Activated T-cell treated with anti-CD3 and anti-CD28 coated beads, Interleukin-2, amount 50 U/mL, for 24 hours (primary cell): Measurements from ENCODE around the gene BASP1.
A peak's percentile ranks its signal among the peaks of the same experiment; 100 is the strongest.

Experiments used
- DNase-seq: peaks from one replicate; pipeline ENCODE4 v3.0.0-alpha.2; 2020
- H3K27ac Mint-ChIP-seq: 2 replicates; pipeline ENCODE4 v1.8.0; 2020; ENCODE audit warnings: mild to moderate bottlenecking, mixed read lengths
- H3K27me3 Mint-ChIP-seq: 2 replicates; pipeline ENCODE4 v1.8.0; 2020; ENCODE audit warnings: mixed read lengths
- H3K36me3 Mint-ChIP-seq: 2 replicates; pipeline ENCODE4 v1.8.0; 2020; ENCODE audit warnings: low read depth, mixed read lengths
- H3K4me1 Mint-ChIP-seq: 2 replicates; pipeline ENCODE4 v1.8.0; 2020; ENCODE audit warnings: low read depth, mixed read lengths
- H3K4me3 Mint-ChIP-seq: 2 replicates; pipeline ENCODE4 v1.8.0; 2020; ENCODE audit warnings: mild to moderate bottlenecking, moderate library complexity, mixed read lengths
- H3K9me3 Mint-ChIP-seq: 2 replicates; pipeline ENCODE4 v1.8.0; 2020; ENCODE audit warnings: mixed read lengths

BASP1 gene

DNA sequence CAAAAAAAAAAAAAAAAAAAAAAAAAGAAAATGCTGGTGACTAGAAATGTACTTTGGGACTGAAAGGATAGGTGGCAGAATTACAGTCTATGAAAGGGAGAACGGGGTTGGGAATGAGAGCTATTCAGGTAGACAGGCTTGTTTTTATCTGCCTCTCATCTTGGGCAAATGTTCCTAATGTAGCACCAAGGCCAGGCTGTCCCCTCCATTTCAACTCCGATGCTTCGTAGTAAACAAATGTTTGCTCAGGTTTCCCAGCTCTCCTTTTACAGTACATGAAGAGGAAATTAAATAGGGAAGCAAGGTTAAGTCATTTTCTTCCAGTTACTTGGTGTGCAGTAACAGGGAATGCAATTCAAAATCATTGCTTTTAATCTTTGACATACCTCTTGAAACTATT is 4.4 kb upstream of the BASP1 start:
- no peak for DNase-seq
- Mint-ChIP-seq H3K27me3 (peaks cover 22% of the 10 kb centered on the region), H3K36me3 (no peaks in the 10 kb centered on the region), H3K9me3 (no peaks in the 10 kb centered on the region), H3K4me3 (no peak overlapping the region), H3K27ac (no peak overlapping the region), H3K4me1 (peaks cover 7% of the 10 kb centered on the region)

DNA sequence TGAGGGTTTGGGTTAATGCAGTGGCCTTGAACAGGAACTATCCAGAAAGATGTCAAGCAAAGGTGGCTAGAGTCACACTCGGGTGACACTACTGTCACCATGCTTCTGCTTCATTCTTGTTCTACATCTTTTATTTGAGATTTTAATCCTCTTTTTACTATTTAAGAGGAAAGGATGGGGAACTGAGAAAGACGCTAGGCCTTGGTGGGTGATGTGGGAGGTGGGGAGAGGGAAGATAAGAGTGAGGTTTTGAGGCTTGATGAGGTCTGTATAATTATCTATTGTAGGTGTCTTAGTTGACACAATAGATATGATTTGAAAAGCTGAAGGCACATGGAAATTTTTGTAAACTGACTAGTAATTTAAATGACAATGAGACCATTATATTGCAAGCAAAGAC is 3.5 kb upstream of the BASP1 start:
- no peak overlapping the region for H3K27ac Mint-ChIP-seq
- H3K36me3 Mint-ChIP-seq, result no peaks in the 10 kb centered on the region
- H3K4me3 Mint-ChIP-seq, result no peak overlapping the region
- DNase-seq, result no peak
- no peaks in the 10 kb centered on the region for H3K9me3 Mint-ChIP-seq
- peaks cover 12% of the 10 kb centered on the region for H3K4me1 Mint-ChIP-seq
- peaks cover 29% of the 10 kb centered on the region for H3K27me3 Mint-ChIP-seq

DNA sequence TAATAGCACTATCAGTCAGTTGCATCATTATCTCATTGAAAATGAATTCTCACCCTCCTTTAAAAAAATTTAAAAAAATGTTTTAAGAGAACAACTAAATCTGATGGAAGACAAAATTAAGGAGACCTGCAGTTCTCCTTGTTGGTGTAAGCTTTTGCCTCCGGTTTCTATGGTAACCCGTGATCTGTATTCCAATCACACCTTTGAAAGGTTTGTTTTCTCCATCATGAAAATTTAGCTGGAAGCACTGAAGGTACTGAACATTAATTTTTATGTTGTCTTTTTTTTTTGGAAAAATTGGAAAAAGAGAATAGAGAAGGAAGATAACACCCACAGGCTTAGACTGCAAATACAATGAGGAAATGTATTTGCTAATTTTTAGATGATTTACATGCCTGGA is 2.5 kb upstream of the BASP1 start:
- Mint-ChIP-seq H3K4me3 (no peak overlapping the region), H3K36me3 (no peaks in the 10 kb centered on the region), H3K27me3 (peaks cover 38% of the 10 kb centered on the region), H3K27ac (no peak overlapping the region), H3K4me1 (peaks cover 17% of the 10 kb centered on the region), H3K9me3 (no peaks in the 10 kb centered on the region)
- DNase-seq, result no peak

DNA sequence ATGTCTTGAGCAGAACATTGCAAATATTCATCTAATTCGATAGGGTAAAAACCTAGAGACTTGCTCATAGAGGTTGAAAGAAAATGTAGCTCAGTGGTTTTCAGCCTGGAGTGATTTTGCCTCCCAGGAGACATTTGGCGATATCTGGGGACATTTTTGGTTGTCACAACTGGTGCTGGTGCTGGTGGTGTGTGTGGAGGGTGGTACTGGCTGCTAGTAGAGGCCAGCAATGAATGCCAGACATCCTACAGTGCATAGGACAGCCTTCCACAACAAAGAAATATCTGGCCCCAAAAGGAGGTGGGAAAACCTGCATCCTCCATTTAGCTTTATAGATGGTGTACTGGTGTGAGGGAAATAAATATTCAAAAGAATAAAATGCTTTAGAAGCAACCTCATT is 2.1 kb upstream of the BASP1 start:
- H3K36me3 Mint-ChIP-seq, result no peaks in the 10 kb centered on the region
- no peak overlapping the region for H3K27ac Mint-ChIP-seq
- H3K4me1 Mint-ChIP-seq, result peaks cover 17% of the 10 kb centered on the region
- H3K9me3 Mint-ChIP-seq, result no peaks in the 10 kb centered on the region
- peaks cover 42% of the 10 kb centered on the region for H3K27me3 Mint-ChIP-seq
- no peak for DNase-seq
- H3K4me3 Mint-ChIP-seq, result no peak overlapping the region

DNA sequence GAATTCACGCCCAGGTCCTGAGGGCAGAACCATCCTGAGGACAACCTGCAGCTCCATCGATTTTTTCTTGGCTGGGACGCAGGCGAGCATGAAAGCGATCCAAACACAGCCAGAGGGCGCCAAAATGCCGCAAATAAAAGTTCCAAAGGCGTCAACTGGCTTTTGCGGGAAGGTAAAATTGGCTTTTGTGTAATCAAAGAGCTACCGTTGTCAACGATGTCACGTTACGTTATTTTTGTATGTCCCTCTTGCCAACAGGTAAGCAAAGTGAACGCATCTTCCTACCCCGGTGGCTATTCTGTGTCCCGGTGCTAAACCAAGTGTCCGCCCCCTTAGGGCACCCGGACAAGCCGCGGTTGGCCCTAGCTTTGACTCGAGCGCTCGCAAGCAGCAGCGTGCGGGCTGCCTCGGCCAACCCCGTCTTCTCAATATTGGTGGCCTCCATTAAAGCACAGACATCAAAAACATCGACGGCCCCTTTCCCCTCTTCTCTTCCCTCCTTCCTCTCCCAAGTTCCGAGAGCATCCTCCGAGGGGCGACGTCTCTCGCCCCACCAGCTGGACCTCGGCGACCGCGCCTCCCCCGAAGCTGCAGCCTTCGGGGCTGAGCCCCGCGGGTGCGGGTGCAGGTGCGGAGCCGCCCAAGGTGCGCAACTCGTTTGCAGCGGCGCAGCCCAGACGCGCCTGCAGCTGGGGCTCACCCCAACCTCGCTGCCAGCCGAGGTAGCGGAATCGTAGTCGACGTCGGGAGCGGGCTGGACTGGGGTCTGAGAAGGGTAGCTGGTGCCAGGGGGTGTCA is 1.1 kb upstream of the BASP1 start:
- peaks cover 46% of the 10 kb centered on the region for H3K27me3 Mint-ChIP-seq
- H3K4me1 Mint-ChIP-seq, result peaks cover 17% of the 10 kb centered on the region
- no peaks in the 10 kb centered on the region for H3K36me3 Mint-ChIP-seq
- H3K4me3 Mint-ChIP-seq, result peak overlapping the region; percentile 52
- no peaks in the 10 kb centered on the region for H3K9me3 Mint-ChIP-seq
- peak; percentile 55 for DNase-seq
- H3K27ac Mint-ChIP-seq, result no peak overlapping the region

DNA sequence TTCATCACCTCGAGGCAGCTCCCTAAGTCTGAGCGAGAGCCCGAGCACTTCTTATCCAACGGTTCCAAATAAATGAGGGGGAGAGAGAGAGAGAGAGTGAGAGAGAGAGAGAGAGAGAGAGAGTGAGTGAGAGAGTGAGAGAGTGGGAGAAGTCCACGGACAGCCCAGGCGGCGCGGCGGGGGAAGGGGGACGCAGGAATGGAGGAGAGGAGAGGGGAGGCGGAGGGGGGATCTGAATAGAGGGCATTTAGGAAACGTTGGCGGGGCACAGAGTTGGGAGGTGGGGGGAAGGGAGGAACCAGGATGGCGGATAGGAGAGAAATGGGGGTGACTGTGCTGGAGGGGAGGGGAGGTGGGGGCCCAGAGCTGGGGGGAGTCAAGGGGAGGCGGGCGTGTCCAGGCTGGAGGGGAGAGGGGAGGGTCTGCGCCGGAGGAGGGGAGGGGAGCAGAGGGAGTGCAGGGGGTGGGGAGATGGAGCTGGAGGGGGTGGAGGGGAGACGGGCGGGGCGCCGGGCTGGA is 398 bp upstream of the BASP1 start:
- no peaks in the 10 kb centered on the region for H3K9me3 Mint-ChIP-seq
- no peak overlapping the region for H3K27ac Mint-ChIP-seq
- H3K36me3 Mint-ChIP-seq, result no peaks in the 10 kb centered on the region
- H3K4me1 Mint-ChIP-seq, result peaks cover 17% of the 10 kb centered on the region
- no peak for DNase-seq
- peak overlapping the region; percentile 45 for H3K4me3 Mint-ChIP-seq
- H3K27me3 Mint-ChIP-seq, result peaks cover 47% of the 10 kb centered on the region

DNA sequence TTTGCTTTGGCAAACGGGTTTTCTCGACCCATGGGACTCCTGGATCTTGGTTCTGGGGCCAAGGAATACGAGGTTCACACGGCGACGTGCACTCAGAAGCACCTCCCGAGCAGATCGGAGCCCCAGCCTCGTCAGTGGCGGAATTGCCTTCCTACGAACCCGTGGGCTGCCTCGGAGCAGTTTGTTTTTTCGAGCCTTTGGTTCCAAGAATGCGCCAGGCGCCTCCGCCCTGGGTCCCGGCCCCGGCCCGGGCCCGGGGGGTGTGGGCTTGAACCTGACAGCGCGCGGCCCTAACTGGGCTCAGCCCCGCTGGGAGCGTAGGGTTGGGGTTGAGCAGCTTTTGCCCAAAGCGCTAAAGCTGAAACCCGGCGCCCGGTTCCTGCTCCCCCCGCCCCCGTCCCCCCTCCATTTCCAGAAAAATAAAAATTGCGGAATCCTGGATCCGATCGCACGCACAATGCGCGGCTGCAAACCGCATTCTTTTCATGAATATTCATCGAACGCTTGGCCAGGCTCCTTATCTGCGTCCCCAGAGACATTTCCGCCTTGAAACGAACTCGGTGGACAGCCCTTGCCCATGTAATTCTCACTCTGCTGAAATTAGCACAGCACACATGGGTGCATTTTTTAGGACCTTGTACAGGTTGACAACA is 1.0 kb downstream of the BASP1 start:
- no peaks in the 10 kb centered on the region for H3K36me3 Mint-ChIP-seq
- peaks cover 17% of the 10 kb centered on the region for H3K4me1 Mint-ChIP-seq
- H3K27ac Mint-ChIP-seq, result no peak overlapping the region
- H3K27me3 Mint-ChIP-seq, result peaks cover 61% of the 10 kb centered on the region
- H3K4me3 Mint-ChIP-seq, result peak overlapping the region; percentile 38
- no peaks in the 10 kb centered on the region for H3K9me3 Mint-ChIP-seq
- peak; percentile 26 for DNase-seq

DNA sequence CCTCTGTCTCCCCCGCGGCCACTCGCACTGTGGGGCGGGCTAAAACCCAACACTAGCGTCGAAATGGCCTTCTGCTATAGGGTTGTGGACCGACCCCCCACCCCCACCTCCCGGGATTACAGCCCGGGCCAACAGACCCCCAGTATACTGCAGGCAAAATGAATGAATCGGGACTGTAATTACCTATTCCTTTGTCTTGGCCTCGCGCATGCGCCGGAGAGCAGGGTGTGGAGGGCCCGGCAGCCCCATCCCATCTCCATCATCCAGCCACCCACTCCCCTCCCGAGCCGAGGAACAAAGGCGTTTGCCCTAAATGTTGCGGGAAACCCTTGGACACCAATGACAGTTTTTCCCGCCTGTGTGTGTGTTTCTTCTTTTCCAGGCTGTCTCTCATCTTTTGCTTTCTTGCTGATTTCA is 1.6 kb downstream of the BASP1 start:
- Mint-ChIP-seq H3K9me3 (no peaks in the 10 kb centered on the region), H3K4me3 (peak overlapping the region; percentile 38), H3K4me1 (peaks cover 17% of the 10 kb centered on the region), H3K27me3 (peaks cover 66% of the 10 kb centered on the region), H3K36me3 (no peaks in the 10 kb centered on the region), H3K27ac (no peak overlapping the region)
- DNase-seq, result no peak

DNA sequence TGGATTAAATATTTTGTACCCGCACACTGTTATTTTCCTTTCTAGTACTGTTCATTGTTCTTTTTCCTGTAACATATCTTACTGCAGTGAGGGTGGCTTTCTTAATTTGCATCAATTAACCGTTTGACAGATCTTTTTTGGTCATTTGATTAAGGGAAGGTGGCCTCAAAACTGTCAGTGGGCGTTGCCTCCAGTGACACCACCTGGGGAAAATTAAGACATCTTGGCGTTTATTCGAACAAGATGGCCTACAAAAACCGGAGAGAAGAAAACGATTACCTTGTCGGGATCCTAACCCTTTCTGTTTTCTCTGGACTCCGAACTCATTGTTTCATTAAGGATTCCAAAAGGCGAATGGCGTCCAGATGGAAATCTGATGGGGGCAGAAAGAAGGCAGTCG is 2.0 kb downstream of the BASP1 start:
- peak overlapping the region; percentile 38 for H3K4me3 Mint-ChIP-seq
- no peaks in the 10 kb centered on the region for H3K9me3 Mint-ChIP-seq
- no peaks in the 10 kb centered on the region for H3K36me3 Mint-ChIP-seq
- H3K27me3 Mint-ChIP-seq, result peaks cover 71% of the 10 kb centered on the region
- DNase-seq, result no peak
- H3K27ac Mint-ChIP-seq, result no peak overlapping the region
- H3K4me1 Mint-ChIP-seq, result peaks cover 17% of the 10 kb centered on the region

DNA sequence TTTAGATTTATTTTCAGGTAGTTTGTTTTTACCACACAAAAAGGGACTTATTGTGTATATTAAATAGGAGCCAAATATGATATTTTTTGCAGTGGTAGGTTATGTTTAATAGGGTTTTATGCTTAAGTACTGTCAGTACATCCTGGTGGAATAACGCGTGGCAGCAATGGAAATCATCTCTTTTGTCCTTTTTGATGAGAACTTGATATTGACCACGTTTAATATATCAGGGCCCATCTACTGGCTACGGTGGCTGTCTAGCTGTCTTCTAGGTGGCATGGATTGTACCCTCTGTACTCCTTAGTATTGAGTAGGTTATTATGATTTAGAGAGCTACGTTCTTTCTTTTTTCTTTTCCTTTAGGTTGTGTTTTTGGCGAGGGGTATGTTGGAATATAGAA is 2.6 kb downstream of the BASP1 start:
- Mint-ChIP-seq H3K4me1 (peaks cover 17% of the 10 kb centered on the region), H3K9me3 (no peaks in the 10 kb centered on the region), H3K27ac (no peak overlapping the region), H3K36me3 (no peaks in the 10 kb centered on the region), H3K4me3 (no peak overlapping the region), H3K27me3 (peaks cover 73% of the 10 kb centered on the region)
- no peak for DNase-seq

DNA sequence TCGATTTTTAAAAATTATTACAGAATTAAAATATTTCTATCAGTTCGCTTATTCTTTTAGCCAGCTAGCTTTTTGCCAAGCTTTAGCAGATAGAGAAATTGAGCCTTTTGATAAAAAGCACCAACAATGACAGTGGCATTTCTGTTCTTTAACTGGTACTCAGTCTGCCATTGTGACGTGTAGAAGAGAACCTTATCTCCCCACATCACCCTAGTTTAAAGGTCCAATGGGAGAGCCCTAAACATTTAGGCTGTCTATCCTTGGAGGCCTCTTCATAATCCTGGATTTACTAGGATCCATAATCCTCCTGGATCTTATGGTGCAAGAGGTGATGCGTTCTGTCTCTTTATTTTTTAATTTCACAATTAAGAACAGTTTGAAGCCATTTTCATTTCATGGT is 3.0 kb downstream of the BASP1 start:
- H3K4me3 Mint-ChIP-seq, result no peak overlapping the region
- H3K27me3 Mint-ChIP-seq, result peaks cover 73% of the 10 kb centered on the region
- peaks cover 17% of the 10 kb centered on the region for H3K4me1 Mint-ChIP-seq
- H3K27ac Mint-ChIP-seq, result no peak overlapping the region
- DNase-seq, result no peak
- no peaks in the 10 kb centered on the region for H3K9me3 Mint-ChIP-seq
- H3K36me3 Mint-ChIP-seq, result no peaks in the 10 kb centered on the region

DNA sequence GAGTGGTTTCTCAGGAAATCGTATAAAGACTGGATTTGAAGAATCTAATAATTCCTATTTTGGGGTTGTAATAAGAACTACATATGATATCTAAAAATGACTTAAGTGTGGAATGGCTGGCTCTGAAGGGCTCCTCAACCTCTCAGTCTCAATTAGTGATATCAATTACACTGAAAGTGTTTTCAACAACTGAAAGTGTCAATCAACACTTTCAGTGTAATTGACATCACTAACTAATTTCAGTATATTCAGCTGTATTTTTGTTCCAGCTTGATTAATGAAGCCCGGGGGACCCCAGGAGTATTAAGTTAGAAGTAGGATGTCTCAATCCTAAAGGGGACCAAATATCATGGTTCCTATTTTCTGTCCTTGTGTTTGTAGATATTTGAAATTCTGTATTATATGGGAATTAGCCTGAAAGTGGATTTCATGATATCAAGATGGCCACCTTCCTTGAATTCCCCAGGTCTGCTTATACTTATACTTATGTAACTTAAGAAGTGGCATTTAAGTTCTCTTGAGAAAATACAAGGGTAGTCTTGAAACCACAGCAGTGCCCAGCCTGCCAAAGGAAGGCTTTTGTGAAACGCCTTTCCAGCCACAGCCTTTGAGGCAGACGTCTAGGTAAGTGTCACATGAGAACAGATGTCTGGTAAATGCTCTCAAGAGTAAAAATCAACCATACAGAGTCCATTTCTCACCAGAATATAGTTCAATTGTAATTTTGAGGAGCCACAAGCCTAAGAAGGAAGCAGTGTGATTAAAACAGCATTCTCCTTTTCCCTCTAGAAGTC is 4.6 kb downstream of the BASP1 start:
- Mint-ChIP-seq H3K36me3 (no peaks in the 10 kb centered on the region), H3K4me1 (peaks cover 10% of the 10 kb centered on the region), H3K4me3 (no peak overlapping the region), H3K27me3 (peaks cover 58% of the 10 kb centered on the region), H3K9me3 (no peaks in the 10 kb centered on the region), H3K27ac (no peak overlapping the region)
- no peak for DNase-seq

DNA sequence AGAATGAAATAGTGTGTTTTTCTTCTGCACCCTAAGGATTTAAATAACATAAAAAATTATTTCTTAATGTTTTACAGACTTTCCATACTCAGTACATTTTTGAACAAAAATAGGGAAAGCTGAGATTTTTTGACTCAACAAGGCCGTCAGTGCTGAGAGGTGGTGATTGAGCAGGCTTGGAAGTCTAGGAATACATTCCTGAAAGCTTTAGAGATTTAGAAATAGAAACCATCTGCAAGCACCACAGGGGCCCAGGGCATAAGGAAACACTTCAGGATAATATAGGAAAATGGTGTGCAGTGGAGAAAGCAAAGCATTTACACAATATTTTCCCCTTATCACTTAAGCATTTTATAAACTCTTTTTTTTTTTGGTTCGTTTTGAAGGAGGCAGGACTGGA is 5.2 kb downstream of the BASP1 start:
- Mint-ChIP-seq H3K27ac (no peak overlapping the region), H3K27me3 (peaks cover 58% of the 10 kb centered on the region), H3K36me3 (no peaks in the 10 kb centered on the region), H3K4me3 (no peak overlapping the region), H3K9me3 (no peaks in the 10 kb centered on the region), H3K4me1 (peaks cover 10% of the 10 kb centered on the region)
- DNase-seq, result no peak

DNA sequence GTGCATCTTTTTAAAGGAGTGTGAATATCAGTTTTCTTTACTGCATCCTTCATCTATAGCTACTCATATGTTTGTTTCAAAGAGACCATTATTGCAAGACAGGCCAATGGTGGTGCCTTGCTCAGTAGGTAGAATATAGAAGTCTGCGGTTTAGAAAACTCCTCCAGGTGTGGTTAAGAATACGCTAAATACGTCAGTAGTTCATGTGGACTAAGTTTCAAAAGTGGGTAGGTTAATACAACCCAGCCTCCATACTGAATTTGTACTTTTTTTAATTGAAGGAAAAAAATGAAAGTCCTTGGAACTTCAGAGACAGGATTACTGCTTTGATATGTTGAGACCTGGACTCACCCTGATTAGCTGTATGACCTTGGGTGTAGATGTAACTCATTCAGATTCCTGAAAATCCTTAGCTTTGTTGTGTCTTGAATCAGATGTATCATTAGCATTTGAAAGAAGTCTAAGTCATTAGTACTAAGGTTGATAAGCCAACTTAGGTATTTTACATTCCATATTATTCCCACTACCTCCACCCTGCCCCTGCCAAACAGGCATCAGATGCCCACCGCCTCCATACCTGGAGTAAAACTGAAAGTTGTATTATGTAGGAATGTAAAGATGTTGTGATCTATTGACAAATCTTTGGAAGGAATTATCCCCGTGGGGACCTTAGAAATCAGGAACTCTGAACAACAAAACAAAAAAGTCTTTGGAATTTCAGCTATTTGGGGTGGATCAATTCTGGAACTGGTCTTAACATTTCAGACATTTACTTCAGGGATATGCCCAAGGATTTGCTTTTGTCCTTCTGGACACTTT is 6.1 kb downstream of the BASP1 start:
- H3K4me3 Mint-ChIP-seq, result no peak overlapping the region
- peaks cover 55% of the 10 kb centered on the region for H3K27me3 Mint-ChIP-seq
- H3K36me3 Mint-ChIP-seq, result no peaks in the 10 kb centered on the region
- H3K4me1 Mint-ChIP-seq, result peaks cover 8% of the 10 kb centered on the region
- H3K9me3 Mint-ChIP-seq, result no peaks in the 10 kb centered on the region
- no peak overlapping the region for H3K27ac Mint-ChIP-seq
- no peak for DNase-seq
